ENCODE data around the gene NLRC5. TPM values are rescaled to one million over a fixed set of nuclear protein-coding genes. Genes with fewer than 3 reads are reported as not detected.

NLRC5 gene
- total RNA-seq, 1 donor, result 44.0 TPM

DNA sequence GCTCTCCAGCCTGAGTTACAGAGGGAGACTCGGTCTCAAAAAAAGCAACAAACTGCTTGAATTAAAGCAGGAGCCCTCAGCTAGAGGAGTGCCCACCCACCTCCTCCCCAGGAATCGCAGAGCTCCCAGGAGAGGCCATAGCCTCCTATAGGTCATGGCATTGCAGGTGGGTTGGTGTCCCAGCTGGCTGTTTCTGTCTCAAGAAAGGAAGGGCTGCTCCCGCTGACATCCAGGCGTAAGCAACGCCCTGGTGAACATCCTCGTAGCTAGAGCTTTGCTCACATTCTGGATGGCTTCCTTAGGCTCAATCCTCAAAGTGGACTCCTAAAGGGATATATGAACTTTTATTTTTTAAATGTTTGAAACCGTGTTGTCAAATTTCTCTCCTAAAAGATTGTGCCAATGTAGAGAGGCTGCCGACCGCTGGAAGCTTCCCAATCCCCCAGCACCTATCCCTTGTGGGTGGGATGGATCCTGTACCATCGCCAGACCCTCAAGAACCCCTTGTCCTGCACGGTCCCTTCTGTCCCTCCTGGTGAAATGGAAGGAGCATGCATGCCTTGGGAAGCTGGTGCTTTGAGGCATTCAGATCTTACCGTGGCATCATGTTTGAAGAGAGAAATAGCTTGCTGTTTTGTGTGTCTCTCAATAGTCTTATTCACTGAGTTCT lies 5.9 kb downstream of the NLRC5 start:
- H3K4me3 ChIP-seq (ENCODE audit: low read depth, low read length), result no peak overlapping the region
- DNase-seq (ENCODE audit: low read depth), result no peak
- TF ChIP-seq, protein P1, sequence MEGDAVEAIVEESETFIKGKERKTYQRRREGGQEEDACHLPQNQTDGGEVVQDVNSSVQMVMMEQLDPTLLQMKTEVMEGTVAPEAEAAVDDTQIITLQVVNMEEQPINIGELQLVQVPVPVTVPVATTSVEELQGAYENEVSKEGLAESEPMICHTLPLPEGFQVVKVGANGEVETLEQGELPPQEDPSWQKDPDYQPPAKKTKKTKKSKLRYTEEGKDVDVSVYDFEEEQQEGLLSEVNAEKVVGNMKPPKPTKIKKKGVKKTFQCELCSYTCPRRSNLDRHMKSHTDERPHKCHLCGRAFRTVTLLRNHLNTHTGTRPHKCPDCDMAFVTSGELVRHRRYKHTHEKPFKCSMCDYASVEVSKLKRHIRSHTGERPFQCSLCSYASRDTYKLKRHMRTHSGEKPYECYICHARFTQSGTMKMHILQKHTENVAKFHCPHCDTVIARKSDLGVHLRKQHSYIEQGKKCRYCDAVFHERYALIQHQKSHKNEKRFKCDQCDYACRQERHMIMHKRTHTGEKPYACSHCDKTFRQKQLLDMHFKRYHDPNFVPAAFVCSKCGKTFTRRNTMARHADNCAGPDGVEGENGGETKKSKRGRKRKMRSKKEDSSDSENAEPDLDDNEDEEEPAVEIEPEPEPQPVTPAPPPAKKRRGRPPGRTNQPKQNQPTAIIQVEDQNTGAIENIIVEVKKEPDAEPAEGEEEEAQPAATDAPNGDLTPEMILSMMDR (IDR thresholded peaks at IDR 0.05; ENCODE audit: insufficient read depth, low read depth, low read length), result no peak

DNA sequence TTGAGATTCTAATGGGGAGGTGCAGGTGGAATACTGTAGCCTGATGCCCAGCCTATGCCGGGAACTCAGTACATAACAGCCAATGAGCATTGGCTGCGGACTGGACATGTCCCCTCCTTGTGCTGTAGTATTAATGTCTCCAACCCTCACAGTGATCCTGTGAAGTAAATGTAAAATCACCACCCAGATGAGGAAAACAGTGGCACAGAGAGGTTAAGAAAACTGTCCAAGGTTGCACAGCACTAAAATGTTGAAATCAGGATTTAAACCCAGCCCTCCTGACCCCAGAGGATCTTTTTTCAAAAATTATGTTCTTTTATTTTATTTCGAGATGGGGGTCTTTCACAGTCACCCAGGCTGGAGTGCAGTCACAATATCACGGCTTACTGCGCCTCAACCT lies 7.9 kb downstream of the NLRC5 start:
- TF ChIP-seq, protein P1 (IDR thresholded peaks at IDR 0.05; ENCODE audit: insufficient read depth, low read depth, low read length), result no peak
- DNase-seq (ENCODE audit: low read depth), result no peak
- H3K4me3 ChIP-seq (ENCODE audit: low read depth, low read length), result no peak overlapping the region

DNA sequence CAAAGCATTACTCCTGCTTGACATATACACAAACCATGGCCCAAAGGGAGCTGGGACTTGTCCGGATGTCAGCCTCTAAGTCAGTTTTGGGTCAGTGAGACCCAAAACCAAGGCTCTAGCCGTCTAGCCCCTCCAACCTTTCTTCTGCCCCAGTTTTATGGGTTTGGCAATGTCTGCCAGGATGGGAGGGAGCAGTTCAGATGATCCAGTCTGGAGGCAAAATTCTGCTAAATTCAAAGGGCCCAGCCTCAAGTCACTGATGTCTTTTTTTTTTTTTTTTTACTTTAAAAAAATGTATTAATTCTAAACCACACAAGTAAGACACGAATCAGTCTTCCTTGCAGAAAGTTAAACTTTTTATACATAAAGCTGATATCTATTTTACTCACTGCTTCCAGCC lies 8.6 kb downstream of the NLRC5 start:
- DNase-seq (ENCODE audit: low read depth), result no peak
- no peak overlapping the region for H3K4me3 ChIP-seq (ENCODE audit: low read depth, low read length)
- TF ChIP-seq, protein P1 (IDR thresholded peaks at IDR 0.05; ENCODE audit: insufficient read depth, low read depth, low read length), result no peak

DNA sequence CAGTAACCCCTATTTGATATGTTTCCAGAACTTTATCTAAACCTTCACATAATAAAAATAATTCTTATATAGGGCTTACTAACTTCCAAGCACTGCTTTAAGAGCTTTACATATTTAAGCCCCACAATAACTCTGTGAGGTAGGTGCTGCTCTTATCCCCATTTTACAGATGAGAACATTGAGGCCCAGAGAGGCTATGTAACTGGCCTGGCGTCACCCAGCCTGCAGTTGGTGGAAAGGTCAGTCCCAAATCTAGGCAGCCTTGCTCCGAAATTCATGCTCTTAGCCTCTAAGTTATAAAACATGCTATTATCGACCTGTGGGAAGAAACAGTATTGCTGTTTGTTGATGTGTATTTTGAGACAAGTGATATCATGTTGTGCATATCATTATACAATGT lies 9.0 kb downstream of the NLRC5 start:
- no peak for DNase-seq (ENCODE audit: low read depth)
- TF ChIP-seq, protein P1 (IDR thresholded peaks at IDR 0.05; ENCODE audit: insufficient read depth, low read depth, low read length), result no peak
- no peak overlapping the region for H3K4me3 ChIP-seq (ENCODE audit: low read depth, low read length)

DNA sequence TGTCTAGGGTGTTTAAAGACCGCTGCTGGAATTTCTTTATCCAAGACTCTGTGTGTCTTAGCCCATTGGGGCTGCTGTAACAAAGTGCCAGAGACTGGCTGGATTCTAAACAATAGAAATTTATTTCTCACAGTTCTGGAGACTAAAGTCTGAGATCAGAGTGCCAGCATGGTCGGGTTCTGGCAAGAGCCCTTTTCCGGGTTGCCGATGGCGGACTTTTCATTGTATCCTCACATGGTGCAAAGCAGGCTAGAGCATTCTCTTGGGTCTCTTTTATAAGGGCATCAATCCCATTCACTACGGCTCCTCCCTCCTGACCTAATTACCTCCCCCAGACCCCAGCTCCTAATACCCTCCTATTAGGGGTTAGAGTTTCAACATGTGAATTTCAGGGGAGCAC lies 9.5 kb downstream of the NLRC5 start:
- no peak overlapping the region for H3K4me3 ChIP-seq (ENCODE audit: low read depth, low read length)
- TF ChIP-seq, protein P1 (IDR thresholded peaks at IDR 0.05; ENCODE audit: insufficient read depth, low read depth, low read length), result no peak
- no peak for DNase-seq (ENCODE audit: low read depth)

DNA sequence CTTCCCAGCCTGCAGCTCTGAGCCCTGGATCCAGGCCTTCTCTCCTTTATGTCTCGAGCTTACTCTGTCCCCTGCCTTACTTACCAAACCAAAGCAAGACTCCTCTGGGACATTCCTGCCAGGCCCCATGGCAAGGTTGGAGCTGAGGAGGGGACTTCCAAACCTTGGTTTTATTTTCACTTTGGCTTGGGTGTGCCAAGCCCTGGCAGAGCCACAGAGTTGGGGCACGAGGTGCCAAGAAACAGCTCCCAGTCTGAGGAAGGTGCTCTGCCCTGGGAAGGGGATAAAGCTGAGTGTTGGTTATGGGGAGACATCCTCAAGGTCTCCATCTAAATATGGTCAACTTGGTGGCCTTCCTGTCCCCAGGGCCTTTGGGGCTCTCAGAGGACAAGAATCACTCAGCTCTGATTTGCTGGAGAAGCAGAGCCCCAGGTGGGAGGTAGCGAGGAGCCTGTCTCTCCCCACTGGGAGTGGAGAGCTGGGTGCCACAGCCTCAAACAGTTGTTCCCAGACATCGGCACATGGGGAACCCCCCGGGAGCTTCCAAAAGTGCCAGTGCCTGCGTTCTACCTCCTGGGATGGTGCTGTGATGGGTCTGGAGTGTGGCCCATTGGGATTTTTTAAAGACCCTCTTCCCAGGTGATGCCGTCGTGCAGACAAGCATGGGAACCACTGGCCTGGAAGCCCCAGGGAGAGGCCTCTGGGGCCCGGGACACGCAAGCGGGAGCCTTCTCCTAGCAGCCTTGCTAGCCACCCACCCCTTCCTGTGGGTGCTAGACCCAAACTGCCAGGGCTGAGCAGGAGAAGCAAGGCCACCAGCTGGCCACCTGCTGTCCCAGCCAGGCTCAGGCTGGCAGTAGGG lies 10.3 kb downstream of the NLRC5 start:
- H3K4me3 ChIP-seq (ENCODE audit: low read depth, low read length), result no peak overlapping the region
- TF ChIP-seq, protein P1 (IDR thresholded peaks at IDR 0.05; ENCODE audit: insufficient read depth, low read depth, low read length), result no peak
- no peak for DNase-seq (ENCODE audit: low read depth)
